Measurements from ENCODE around the gene SIRT6.

DNA sequence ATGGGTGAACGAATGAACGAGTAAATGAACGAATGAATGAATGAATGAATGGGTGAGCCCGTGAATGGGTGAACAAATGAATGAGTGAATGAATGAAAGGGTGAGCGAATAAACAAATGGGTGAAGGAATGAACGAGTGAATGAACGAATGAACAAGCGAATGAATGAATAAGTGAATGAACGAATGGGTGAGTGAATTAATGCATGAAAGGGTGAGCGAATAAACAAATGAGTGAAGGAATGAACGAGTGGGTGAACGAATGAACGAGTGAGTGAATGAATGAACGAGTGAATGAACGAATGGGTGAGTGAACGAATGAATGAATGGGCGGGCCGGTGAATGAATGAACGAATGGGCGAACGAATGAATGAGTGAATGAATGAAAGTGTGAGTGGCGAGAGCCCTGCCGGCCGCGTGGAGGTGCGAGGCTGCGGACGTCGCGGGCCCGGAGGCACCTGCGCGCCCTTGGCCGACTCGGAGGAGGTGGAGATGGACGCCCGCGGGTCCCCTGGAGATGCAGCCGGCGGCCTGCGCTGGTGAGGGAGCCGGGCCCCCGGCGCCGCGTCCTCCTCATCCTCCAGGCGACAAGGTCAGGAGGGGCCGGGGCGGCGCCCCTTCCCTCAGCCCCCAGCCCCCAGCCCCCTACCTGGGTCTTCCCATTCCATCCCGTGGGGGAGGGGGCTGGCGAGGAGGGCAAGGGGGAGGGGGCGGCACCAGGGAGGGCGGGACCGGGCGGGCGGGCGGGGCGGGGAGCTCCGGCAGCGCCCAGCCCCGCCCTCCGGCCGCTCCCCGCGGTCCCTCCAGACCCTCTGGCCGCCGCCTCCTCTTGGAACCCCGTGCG lies 15.5 kb upstream of the SIRT6 start:
- no peak; the same call in 1 of the 2 replicates for TF ChIP-seq ESRRA (CRISPR knock-in tag; IDR thresholded peaks at IDR 0.05; ENCODE audit: borderline replicate concordance)
- TF ChIP-seq, protein P1, sequence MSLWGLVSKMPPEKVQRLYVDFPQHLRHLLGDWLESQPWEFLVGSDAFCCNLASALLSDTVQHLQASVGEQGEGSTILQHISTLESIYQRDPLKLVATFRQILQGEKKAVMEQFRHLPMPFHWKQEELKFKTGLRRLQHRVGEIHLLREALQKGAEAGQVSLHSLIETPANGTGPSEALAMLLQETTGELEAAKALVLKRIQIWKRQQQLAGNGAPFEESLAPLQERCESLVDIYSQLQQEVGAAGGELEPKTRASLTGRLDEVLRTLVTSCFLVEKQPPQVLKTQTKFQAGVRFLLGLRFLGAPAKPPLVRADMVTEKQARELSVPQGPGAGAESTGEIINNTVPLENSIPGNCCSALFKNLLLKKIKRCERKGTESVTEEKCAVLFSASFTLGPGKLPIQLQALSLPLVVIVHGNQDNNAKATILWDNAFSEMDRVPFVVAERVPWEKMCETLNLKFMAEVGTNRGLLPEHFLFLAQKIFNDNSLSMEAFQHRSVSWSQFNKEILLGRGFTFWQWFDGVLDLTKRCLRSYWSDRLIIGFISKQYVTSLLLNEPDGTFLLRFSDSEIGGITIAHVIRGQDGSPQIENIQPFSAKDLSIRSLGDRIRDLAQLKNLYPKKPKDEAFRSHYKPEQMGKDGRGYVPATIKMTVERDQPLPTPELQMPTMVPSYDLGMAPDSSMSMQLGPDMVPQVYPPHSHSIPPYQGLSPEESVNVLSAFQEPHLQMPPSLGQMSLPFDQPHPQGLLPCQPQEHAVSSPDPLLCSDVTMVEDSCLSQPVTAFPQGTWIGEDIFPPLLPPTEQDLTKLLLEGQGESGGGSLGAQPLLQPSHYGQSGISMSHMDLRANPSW (CRISPR knock-in tag; conservative IDR thresholded peaks at IDR 0.05; ENCODE audit: low read depth) = no peak
- TF ChIP-seq, protein P2, sequence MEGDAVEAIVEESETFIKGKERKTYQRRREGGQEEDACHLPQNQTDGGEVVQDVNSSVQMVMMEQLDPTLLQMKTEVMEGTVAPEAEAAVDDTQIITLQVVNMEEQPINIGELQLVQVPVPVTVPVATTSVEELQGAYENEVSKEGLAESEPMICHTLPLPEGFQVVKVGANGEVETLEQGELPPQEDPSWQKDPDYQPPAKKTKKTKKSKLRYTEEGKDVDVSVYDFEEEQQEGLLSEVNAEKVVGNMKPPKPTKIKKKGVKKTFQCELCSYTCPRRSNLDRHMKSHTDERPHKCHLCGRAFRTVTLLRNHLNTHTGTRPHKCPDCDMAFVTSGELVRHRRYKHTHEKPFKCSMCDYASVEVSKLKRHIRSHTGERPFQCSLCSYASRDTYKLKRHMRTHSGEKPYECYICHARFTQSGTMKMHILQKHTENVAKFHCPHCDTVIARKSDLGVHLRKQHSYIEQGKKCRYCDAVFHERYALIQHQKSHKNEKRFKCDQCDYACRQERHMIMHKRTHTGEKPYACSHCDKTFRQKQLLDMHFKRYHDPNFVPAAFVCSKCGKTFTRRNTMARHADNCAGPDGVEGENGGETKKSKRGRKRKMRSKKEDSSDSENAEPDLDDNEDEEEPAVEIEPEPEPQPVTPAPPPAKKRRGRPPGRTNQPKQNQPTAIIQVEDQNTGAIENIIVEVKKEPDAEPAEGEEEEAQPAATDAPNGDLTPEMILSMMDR (IDR thresholded peaks at IDR 0.05) = no peak
- no peak for TF ChIP-seq MXD4 (CRISPR knock-in tag; IDR thresholded peaks at IDR 0.05; ENCODE audit: borderline replicate concordance)
- TF ChIP-seq, protein P3, sequence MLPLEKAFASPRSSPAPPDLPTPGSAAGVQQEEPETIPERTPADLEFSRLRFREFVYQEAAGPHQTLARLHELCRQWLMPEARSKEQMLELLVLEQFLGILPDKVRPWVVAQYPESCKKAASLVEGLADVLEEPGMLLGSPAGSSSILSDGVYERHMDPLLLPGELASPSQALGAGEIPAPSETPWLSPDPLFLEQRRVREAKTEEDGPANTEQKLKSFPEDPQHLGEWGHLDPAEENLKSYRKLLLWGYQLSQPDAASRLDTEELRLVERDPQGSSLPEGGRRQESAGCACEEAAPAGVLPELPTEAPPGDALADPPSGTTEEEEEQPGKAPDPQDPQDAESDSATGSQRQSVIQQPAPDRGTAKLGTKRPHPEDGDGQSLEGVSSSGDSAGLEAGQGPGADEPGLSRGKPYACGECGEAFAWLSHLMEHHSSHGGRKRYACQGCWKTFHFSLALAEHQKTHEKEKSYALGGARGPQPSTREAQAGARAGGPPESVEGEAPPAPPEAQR (CRISPR knock-in tag; IDR thresholded peaks at IDR 0.05) = no peak
- TF ChIP-seq CBFB (CRISPR knock-in tag; IDR thresholded peaks at IDR 0.05; ENCODE audit: low read depth) = no peak
- TF ChIP-seq, protein P4, sequence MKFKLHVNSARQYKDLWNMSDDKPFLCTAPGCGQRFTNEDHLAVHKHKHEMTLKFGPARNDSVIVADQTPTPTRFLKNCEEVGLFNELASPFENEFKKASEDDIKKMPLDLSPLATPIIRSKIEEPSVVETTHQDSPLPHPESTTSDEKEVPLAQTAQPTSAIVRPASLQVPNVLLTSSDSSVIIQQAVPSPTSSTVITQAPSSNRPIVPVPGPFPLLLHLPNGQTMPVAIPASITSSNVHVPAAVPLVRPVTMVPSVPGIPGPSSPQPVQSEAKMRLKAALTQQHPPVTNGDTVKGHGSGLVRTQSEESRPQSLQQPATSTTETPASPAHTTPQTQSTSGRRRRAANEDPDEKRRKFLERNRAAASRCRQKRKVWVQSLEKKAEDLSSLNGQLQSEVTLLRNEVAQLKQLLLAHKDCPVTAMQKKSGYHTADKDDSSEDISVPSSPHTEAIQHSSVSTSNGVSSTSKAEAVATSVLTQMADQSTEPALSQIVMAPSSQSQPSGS (CRISPR knock-in tag; IDR thresholded peaks at IDR 0.05; ENCODE audit: borderline replicate concordance, low read depth) = no peak
- TF ChIP-seq, protein P5, sequence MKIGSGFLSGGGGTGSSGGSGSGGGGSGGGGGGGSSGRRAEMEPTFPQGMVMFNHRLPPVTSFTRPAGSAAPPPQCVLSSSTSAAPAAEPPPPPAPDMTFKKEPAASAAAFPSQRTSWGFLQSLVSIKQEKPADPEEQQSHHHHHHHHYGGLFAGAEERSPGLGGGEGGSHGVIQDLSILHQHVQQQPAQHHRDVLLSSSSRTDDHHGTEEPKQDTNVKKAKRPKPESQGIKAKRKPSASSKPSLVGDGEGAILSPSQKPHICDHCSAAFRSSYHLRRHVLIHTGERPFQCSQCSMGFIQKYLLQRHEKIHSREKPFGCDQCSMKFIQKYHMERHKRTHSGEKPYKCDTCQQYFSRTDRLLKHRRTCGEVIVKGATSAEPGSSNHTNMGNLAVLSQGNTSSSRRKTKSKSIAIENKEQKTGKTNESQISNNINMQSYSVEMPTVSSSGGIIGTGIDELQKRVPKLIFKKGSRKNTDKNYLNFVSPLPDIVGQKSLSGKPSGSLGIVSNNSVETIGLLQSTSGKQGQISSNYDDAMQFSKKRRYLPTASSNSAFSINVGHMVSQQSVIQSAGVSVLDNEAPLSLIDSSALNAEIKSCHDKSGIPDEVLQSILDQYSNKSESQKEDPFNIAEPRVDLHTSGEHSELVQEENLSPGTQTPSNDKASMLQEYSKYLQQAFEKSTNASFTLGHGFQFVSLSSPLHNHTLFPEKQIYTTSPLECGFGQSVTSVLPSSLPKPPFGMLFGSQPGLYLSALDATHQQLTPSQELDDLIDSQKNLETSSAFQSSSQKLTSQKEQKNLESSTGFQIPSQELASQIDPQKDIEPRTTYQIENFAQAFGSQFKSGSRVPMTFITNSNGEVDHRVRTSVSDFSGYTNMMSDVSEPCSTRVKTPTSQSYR (CRISPR knock-in tag; IDR thresholded peaks at IDR 0.05) = no peak

Measured in WTC11 (cell line).